Cardiac muscle cell (in vitro differentiated cells and primary cell): ENCODE data around the gene DTHD1. TPM values are rescaled to one million over a fixed set of nuclear protein-coding genes. Genes with fewer than 3 reads are reported as not detected.

ENCODE experiments used
- DNase-seq, 2 donors: peaks; one replicate each; pipeline versions ENCODE4 v3.0.0 to v3.0.0-alpha.2; 2010 to 2017; ENCODE audit warnings: low read depth in 1 of 2, low spot score in 1 of 2
- H3K27ac ChIP-seq: fragments of 200-600 bp; sonication (generic); 2 replicates; pipeline ENCODE4 v1.5.1; 2016
- H3K27me3 ChIP-seq: fragments of 200-600 bp; sonication (generic); 2 replicates; pipeline ENCODE4 v1.6.0; 2016; ENCODE audit warnings: control low read depth
- H3K36me3 ChIP-seq: fragments of 200-600 bp; sonication (generic); 2 replicates; pipeline ENCODE4 v1.5.1; 2016; ENCODE audit warnings: control low read depth
- H3K4me1 ChIP-seq: fragments of 200-600 bp; sonication (generic); 2 replicates; pipeline ENCODE4 v1.8.1; 2017; ENCODE audit warnings: low read depth, mild to moderate bottlenecking, mixed run types
- H3K4me3 ChIP-seq: fragments of 200-600 bp; sonication (generic); 2 replicates; pipeline ENCODE4 v1.5.1; 2016; ENCODE audit warnings: mild to moderate bottlenecking
- H3K9me3 ChIP-seq: fragments of 200-600 bp; sonication (generic); 2 replicates; pipeline ENCODE4 v1.5.1; 2017; ENCODE audit warnings: low read depth, mild to moderate bottlenecking, control low read depth
- CTCF ChIP-seq: IDR thresholded peaks from 2 replicates; pipeline ENCODE4 v1.5.1; 2012; ENCODE audit warnings: low read depth, mild to moderate bottlenecking, low read length
- polyA plus RNA-seq: library from polyadenylated mRNA; unstranded; fragments of >200 nt; fragmentation: Nextera tagmentation; extraction: Ambion mirVana; gene quantifications from 2 replicates; pipeline ENCODE4 v1.2.1, GENCODE V29; 2016
- total RNA-seq: library from RNA; depleted of rRNA; stranded (reverse); fragments of >200 nt; gene quantifications from 2 replicates; pipeline ENCODE4 v1.2.3, GENCODE V29; 2016

Gene DTHD1
- not detected in 2 replicates for total RNA-seq
- not detected in 2 replicates for polyA plus RNA-seq

GRCh38 chr4:36281384-36282106, at the start of gene DTHD1:
Gene DTHD1 (plus strand): TSS chr4:36281616. CDS start chr4:36281759, 143 bp downstream.
- DNase-seq = no peak
- H3K4me3 ChIP-seq = no peak within 1 kb of the TSS
- H3K27me3 ChIP-seq = no peaks in the 10 kb centered on the region
- TF ChIP-seq CTCF = no peak
- H3K4me1 ChIP-seq = peaks cover 14% of the 10 kb centered on the region
- no peaks in the 10 kb centered on the region for H3K9me3 ChIP-seq
- no peak within 1 kb of the TSS for H3K27ac ChIP-seq
- no peaks in the 10 kb centered on the region for H3K36me3 ChIP-seq

GRCh38 chr4:36233567-36234266, 47.7 kb upstream of the DTHD1 start:
- no peaks in the 10 kb centered on the region for H3K36me3 ChIP-seq
- H3K9me3 ChIP-seq = no peaks in the 10 kb centered on the region
- no peaks in the 10 kb centered on the region for H3K4me1 ChIP-seq
- TF ChIP-seq CTCF = no peak
- H3K27ac ChIP-seq = no peak overlapping the region
- DNase-seq = no peak
- no peak overlapping the region for H3K4me3 ChIP-seq
- no peaks in the 10 kb centered on the region for H3K27me3 ChIP-seq

- no peak for TF ChIP-seq CTCF
- Histone ChIP-seq H3K4me1 (no peaks in the 10 kb centered on the region), H3K36me3 (no peaks in the 10 kb centered on the region), H3K9me3 (no peaks in the 10 kb centered on the region), H3K4me3 (no peak overlapping the region), H3K27ac (no peak overlapping the region), H3K27me3 (no peaks in the 10 kb centered on the region)
- no peak for DNase-seq
Measured at GRCh38 chr4:36235306-36235705, 46.1 kb upstream of the DTHD1 start.

GRCh38 chr4:36236159-36236558, 45.3 kb upstream of the DTHD1 start:
- Histone ChIP-seq H3K36me3 (no peaks in the 10 kb centered on the region), H3K27ac (no peak overlapping the region), H3K9me3 (no peaks in the 10 kb centered on the region), H3K27me3 (no peaks in the 10 kb centered on the region), H3K4me3 (no peak overlapping the region), H3K4me1 (no peaks in the 10 kb centered on the region)
- no peak for DNase-seq
- no peak for TF ChIP-seq CTCF

GRCh38 chr4:36237366-36238313, 43.8 kb upstream of the DTHD1 start:
- no peaks in the 10 kb centered on the region for H3K4me1 ChIP-seq
- H3K4me3 ChIP-seq = no peak overlapping the region
- no peak overlapping the region for H3K27ac ChIP-seq
- no peaks in the 10 kb centered on the region for H3K36me3 ChIP-seq
- H3K9me3 ChIP-seq = no peaks in the 10 kb centered on the region
- no peak for TF ChIP-seq CTCF
- peaks cover 3% of the 10 kb centered on the region for H3K27me3 ChIP-seq
- no peak for DNase-seq
